GM19193 (cell line): ENCODE data around the gene ADGRV1.

Experiments
- POLR2A ChIP-seq: IDR thresholded peaks from 4 replicates; pipeline ENCODE4 v1.6.1; 2011; ENCODE audit not compliant: insufficient read depth, insufficient read length; ENCODE audit errors: extremely low read depth

Gene ADGRV1

DNA sequence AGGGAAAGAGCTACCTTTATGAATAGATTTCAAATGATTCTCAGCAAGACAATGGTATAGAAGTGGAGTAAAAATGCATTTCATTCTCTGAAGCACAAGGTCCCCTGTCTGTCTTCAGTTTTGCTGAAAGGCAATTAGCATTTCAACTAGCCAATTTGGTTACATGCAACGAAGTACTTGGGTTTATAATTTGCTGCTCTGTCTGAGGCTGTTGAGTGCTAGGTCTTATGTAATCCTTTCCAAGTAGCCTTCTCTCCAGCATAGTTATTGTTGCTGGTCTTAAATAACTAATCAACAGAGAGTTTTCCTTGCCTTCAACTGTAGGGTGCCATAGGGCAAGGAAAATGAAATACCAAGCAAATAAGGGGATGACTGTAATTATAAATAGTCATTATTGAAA, 4.5 kb downstream of the ADGRV1 start:
- no peak for TF ChIP-seq POLR2A

DNA sequence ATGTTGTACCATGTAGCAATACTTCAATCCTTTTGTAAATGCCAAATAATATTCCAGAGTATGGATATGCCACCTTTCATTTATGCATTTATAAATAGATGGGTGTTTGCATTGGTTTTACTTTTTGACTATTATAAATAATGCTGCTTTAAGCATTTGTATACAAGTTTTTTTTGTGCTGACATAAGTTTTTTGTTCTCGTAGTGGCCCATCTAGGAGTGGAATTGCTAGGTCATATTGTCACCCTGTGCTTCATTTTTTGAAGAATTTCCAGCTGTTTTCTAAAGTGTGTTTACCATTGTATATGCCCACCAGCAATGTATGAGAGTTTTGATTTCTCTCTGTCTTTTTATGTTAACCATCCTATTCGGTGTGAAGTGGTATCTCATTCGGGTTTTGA, 6.9 kb downstream of the ADGRV1 start:
- no peak for TF ChIP-seq POLR2A

DNA sequence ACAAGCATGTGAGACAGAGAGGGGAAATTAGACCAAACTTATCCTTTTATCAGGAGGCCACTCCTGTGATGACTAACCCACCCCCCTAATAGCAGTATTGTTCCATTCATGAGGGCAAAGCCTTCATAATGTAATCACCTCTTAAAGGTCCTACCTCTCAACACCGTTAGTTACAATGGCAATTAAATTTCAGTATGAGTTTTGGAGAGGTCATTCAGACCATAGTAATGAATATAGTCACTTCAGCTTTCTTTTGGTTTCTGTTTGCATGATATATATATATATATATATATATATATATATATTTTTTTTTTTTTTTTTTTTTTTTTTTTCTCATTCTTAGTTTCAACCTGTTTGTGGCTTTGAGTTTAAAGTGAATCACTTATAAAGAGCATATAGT, 10.5 kb downstream of the ADGRV1 start:
- TF ChIP-seq POLR2A = no peak

DNA sequence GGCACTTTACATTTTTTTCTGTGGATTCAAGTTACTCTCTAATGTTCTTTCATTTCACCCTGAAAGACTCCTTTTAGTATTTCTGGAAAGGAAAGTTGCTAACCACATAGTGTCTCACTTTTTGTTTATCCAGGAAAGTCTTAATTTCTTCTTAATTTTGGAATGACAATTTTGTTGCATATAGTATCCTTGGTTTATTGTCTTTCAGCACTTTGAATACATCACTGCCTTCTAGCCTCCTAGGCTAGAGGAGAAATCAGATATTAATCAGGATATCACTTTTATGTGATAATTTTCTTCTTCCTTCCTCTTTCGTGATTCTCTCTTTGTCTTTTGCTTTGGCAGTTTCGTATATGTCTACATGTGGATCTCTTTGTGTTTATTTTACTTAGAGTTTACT, 11.4 kb downstream of the ADGRV1 start:
- TF ChIP-seq POLR2A = no peak

DNA sequence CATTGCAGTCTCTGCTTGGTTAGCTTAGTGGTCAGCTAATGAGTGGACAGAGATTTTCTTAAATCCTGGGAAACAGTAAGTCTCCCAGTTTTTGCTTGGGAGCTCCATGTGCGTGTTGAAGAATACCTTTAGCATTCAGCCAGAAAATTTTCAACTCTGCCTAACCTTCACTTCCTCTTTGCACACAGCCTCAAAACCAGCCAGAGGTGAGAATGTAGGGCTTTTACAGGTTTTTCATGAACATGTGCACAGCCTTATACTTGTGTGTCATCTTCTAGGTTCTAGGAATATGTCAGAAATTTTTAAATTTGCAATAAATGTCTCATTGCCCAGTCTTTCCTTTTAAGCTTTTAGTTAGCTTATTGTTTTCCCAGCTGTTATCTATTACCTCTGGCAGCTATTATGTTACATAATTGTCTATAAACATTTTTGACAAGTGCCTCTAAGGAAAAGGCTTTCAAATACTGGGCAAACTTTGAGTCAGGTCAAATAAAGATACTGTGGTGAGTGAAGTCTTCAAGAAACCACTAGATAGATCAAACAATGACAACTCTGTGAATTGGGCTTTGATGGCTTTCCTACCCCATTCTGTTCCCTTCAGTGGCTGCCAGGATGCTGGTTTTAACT, 12.7 kb downstream of the ADGRV1 start:
- TF ChIP-seq POLR2A = no peak

DNA sequence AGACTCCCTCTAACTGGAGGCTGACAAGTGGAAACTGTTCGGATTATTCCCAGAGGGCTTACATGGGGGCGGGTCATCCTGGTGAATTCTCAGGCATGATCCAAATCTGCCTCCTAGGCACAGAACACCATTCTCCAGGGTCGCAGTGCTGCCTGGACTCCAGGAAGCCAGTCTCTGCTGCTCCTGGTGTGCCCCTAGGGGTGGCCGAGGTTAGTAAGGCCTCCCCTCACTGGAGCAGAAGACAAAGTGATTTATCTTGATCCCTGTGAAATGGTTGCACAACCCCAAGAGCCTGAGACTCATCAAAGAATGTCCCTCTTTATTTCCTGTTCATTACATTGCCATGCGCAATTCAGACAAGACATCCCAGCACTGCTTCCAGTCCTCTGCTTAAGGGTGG, 17.1 kb downstream of the ADGRV1 start:
- no peak for TF ChIP-seq POLR2A

DNA sequence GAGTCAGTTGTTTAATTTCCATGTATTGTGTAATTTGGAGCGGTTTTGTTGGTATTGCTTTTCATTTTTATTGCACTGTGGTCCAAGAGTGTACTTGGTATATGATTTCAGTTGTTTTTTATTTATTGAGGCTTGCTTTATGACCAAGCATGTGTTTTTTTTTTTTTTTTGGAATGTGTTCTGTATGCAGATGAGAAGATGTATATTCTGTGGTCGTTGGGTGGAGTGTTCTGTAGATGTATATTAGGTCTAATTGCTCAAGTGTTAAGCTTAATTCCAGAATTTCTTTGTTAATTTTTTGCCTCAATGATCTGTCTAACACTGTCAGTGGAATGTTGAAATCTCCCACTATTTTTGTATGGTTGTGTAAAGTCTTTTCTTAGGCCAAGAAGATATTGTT, 23.4 kb downstream of the ADGRV1 start:
- no peak for TF ChIP-seq POLR2A

DNA sequence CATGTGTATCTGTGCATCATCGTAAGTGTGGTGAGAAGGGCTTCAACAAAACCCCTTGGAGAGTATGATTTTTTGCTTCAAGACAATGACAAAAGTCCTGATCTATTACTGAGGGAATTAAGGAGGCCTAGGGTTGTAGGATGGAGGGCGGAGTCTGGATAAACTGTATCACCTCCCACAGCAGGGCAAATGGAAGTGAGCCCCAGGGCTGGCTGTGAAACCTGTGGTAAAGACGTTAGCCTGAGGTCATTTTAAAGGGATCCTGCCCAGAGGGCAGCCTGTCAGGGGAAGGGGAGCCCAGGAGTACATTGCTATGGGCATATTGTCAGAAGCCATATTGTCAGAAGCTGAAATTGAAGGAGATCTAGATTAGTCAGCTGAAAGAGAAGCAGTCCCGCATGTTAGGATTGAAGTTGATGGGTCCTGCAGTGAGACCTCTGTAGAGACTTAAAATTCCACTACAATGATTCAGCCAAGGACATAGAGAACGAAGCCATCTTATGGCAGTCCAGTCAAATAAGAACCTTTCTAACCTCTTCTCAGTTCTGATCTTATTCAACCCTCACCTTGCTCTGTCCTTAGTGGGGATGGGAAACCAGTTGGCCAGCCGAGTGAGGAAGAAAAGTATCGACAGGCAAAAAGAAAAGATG, 26.9 kb downstream of the ADGRV1 start:
- TF ChIP-seq POLR2A = no peak

DNA sequence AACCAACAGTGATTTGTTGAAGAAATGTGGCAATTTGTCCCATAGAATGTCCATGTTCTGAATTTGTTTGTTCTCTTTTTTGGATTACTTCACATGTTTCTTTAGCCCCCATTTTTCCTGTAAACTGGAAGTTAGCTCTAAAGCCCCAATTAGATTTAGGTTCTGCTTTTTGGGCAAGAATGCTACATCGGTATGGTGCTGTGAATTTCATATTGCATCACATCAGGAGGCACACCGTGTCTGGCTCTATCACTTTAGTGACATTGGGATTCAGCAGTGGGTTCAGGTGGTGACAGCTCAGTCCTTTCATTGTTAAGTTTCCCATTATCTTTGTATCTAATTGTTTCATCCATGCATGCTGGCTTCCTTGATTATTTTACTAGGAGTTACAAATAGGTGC, 27.9 kb downstream of the ADGRV1 start:
- no peak for TF ChIP-seq POLR2A

DNA sequence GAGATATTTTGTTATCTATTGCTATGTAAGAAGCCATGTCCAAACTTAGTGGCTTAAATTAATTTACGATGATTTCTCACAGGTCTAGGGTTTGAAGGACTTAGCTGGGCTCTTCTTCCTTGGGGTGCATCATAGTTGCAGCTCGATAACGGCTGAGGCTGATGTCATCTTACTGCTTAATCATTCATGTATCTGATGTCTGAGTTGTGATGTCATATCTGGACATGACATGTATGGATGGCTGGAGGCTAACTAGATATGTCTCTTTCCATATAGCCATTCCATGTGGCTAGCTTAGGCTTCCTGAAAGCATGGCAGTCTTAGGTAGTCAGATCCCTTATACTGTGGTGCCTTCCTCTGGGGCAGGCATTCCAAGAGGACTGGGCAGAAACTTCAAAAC, 31.6 kb downstream of the ADGRV1 start:
- no peak for TF ChIP-seq POLR2A

DNA sequence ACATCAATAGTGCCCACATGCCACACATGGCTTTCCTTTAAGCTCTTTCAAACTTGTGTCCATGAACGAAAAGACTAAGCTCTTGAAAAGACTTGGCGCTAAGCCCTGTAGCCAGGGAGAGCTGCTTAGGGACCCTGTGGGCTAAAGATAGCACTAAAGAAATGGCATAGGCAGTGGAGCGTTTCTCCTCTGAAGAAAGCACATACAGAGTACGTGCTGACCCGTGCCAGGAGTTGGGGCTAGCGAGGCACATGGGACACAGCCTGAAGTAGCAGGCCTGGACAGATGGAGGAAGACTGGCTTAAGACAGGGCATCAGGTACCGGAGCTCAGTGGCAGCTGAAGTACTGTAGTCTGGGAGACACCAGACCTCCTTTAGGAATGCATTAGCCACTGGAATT, 39.7 kb downstream of the ADGRV1 start:
- no peak for TF ChIP-seq POLR2A

DNA sequence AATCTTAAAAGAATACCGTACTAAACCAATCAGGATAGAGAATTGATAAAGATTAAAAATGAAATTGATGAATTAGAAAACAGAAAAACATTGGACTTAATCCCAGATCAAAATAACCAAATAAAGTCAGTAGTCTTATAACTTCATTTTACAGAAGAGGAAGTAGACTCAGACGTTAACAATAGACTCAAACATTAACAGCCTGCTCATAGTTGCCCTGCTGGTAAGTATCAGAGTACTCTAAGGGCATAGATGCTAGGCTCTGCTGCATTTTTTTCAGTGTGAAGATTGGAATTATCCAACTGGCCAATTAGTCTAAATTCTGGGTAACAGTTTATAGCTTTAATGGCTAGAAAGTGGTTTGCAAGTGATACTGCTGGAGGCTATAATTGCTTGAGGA, 42.9 kb downstream of the ADGRV1 start:
- TF ChIP-seq POLR2A = no peak

DNA sequence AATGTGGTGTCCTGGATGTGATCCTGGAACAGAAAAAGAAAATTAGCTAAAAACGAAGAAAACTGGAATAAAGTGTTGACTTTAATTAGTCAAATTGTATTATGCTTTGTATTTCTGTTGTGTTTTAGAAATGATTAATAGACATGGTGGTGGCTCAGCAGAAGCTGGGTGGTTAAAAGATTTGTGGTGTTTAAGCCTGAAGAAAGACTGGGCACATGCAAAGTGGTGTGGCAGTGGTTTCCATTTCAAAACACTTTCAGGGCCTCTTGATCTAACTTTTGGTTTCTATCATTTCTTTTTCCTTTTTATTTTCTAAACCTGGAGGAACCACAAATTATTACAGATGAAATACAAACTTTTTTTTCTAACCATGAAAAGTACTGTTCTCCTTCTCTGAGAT, 44.1 kb downstream of the ADGRV1 start:
- no peak for TF ChIP-seq POLR2A

DNA sequence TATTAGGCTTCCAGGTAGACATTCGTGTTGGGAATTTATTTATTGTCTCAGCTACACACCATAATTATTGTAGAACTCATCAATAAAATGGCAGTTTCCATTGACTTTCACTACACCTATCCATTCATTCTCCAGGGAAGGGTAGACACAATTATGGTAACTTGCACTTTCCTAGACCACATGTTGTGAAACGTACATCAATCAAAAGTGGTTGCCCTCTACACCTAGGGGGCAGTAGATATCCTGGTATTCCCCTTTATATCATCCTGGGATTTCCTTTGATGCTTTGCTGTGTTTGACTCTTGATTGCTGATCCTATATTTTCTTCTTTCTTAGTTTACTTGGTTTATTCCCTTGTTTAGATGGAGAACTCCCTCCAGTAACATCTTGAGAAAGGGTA, 47.9 kb downstream of the ADGRV1 start:
- no peak for TF ChIP-seq POLR2A

DNA sequence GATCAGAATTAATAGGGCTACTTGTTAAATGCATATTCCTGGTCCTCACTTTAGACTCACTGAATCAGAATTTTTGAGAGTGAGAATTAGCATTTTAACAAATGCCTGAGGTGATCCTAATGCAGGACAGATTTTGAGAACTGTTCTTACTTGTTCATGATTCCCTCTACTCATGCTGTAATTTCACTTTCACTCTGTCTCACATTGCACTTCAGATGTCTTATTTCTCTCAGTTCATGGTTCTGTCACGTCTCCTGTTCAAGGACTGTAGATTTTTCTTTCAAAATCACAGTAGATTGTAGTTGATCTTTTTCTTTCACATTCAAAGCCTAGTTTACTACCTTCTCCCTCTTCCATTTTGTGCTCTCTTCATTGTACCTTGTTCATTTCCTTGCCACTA, 54.3 kb downstream of the ADGRV1 start:
- TF ChIP-seq POLR2A = no peak

DNA sequence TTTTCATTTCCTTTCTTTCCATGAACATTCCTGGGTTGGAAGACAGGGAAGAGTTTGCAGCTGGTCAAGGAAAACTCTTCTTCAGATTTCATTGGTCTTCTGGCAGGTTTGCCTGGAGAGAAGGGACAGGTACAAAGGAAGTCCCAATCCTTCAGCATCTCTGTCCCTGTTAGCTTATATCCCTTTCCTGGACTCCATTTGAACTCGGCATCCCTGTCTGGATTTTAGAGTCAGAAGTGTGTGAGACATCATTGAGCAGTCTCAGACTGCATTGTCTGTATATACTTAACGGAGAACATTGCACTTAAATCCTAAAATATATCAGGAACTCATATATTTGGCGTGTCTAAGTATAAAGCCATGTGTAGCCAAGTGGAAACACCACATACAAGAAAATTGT, 54.9 kb downstream of the ADGRV1 start:
- TF ChIP-seq POLR2A = no peak
